DOHH2 (cell line): Measurements from ENCODE around the gene GPC6.

Experiments
- H3F3A ChIP-seq: fragments of 200-600 bp; sonication (generic), shearing (Covaris generic); 2 replicates; pipeline ENCODE4 v1.6.0; 2016; ENCODE audit warnings: antibody characterized with exemption, mild to moderate bottlenecking; ENCODE audit not compliant: control insufficient read depth, insufficient read depth
- H3K27ac ChIP-seq: fragments of 200-600 bp; sonication (generic); 2 replicates; pipeline ENCODE4 v1.5.1; 2014; ENCODE audit warnings: low read depth, mild to moderate bottlenecking, low read length, moderate library complexity
- H3K27me3 ChIP-seq: fragments of 200-600 bp; sonication (generic); 2 replicates; pipeline ENCODE4 v1.6.1; 2014; ENCODE audit warnings: mild to moderate bottlenecking, low read length, mixed read lengths; ENCODE audit not compliant: control insufficient read depth
- H3K36me3 ChIP-seq: fragments of 200-600 bp; sonication (generic); 2 replicates; pipeline ENCODE4 v1.6.1; 2014; ENCODE audit warnings: mild to moderate bottlenecking, low read length, moderate library complexity, mixed read lengths; ENCODE audit not compliant: control insufficient read depth
- H3K4me1 ChIP-seq: fragments of 200-600 bp; sonication (generic); 2 replicates; pipeline ENCODE4 v1.6.1; 2014; ENCODE audit warnings: mild to moderate bottlenecking, low read length, mixed read lengths; ENCODE audit not compliant: control insufficient read depth
- H3K4me2 ChIP-seq: fragments of 200-600 bp; sonication (generic); 2 replicates; pipeline ENCODE4 v1.6.0; 2014; ENCODE audit warnings: mild to moderate bottlenecking, low read length, moderate library complexity
- H3K4me3 ChIP-seq: fragments of 200-600 bp; sonication (generic); 2 replicates; pipeline ENCODE4 v1.5.1; 2014; ENCODE audit warnings: mild to moderate bottlenecking, low read length, mixed read lengths
- H3K79me2 ChIP-seq: fragments of 200-600 bp; sonication (generic); 2 replicates; pipeline ENCODE4 v1.6.1; 2014; ENCODE audit warnings: mild to moderate bottlenecking, low read length, mixed read lengths; ENCODE audit not compliant: control insufficient read depth
- H3K9me2 ChIP-seq: fragments of 200-600 bp; sonication (generic); replicated peaks from 2 replicates; pipeline ENCODE4 v1.6.1; 2014; ENCODE audit warnings: mild to moderate bottlenecking, low read length, mixed read lengths; ENCODE audit not compliant: control insufficient read depth
- H3K9me3 ChIP-seq: fragments of 200-600 bp; sonication (generic); 2 replicates; pipeline ENCODE4 v1.6.1; 2014; ENCODE audit warnings: antibody characterized with exemption, low read length, mixed read lengths; ENCODE audit not compliant: control insufficient read depth, insufficient read depth
- H4K20me1 ChIP-seq: fragments of 200-600 bp; sonication (generic); 2 replicates; pipeline ENCODE4 v1.6.0; 2014; ENCODE audit warnings: low read depth, mild to moderate bottlenecking, antibody characterized with exemption, low read length, moderate library complexity; ENCODE audit not compliant: control insufficient read depth, insufficient read depth
- EZH2phosphoT487 ChIP-seq: fragments of 200-600 bp; sonication (generic); IDR thresholded peaks from 2 replicates; pipeline ENCODE4 v1.6.1; 2017; ENCODE audit warnings: borderline replicate concordance, mild to moderate bottlenecking, antibody characterized with exemption, low read length, moderate library complexity, mixed read lengths
- TF ChIP-seq, protein P1 (sequence below): fragments of 200-600 bp; sonication (generic); IDR thresholded peaks from one replicate; pipeline ENCODE4 v1.5.1; 2014; ENCODE audit warnings: antibody characterized with exemption, mild to moderate bottlenecking, low read depth, low read length; ENCODE audit not compliant: poor library complexity, severe bottlenecking

GPC6 gene

DNA sequence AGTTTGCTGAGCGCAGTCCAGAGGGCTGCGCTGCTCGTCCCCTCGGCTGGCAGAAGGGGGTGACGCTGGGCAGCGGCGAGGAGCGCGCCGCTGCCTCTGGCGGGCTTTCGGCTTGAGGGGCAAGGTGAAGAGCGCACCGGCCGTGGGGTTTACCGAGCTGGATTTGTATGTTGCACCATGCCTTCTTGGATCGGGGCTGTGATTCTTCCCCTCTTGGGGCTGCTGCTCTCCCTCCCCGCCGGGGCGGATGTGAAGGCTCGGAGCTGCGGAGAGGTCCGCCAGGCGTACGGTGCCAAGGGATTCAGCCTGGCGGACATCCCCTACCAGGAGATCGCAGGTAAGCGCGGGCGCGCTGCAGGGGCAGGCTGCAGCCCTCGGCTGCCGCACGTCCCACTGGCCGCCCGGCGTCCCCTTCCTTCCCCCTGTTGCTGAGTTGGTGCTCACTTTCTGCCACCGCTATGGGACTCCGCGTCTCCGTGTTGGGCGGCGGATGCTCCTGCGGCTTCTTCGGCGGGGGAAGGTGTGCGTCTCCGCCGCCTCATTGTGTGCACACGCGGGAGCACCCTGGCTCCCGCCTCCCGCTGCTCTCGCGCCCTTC is 772 bp downstream of the GPC6 start:
- TF ChIP-seq EZH2phosphoT487 = no peak
- TF ChIP-seq, protein P1, sequence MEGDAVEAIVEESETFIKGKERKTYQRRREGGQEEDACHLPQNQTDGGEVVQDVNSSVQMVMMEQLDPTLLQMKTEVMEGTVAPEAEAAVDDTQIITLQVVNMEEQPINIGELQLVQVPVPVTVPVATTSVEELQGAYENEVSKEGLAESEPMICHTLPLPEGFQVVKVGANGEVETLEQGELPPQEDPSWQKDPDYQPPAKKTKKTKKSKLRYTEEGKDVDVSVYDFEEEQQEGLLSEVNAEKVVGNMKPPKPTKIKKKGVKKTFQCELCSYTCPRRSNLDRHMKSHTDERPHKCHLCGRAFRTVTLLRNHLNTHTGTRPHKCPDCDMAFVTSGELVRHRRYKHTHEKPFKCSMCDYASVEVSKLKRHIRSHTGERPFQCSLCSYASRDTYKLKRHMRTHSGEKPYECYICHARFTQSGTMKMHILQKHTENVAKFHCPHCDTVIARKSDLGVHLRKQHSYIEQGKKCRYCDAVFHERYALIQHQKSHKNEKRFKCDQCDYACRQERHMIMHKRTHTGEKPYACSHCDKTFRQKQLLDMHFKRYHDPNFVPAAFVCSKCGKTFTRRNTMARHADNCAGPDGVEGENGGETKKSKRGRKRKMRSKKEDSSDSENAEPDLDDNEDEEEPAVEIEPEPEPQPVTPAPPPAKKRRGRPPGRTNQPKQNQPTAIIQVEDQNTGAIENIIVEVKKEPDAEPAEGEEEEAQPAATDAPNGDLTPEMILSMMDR = no peak
- Histone ChIP-seq H3F3A (no peaks in the 10 kb centered on the region), H3K4me3 (no peak overlapping the region), H3K9me3 (peaks cover 9% of the 10 kb centered on the region; the same call in 1 of the 2 replicates), H3K27ac (no peak overlapping the region), H4K20me1 (no peaks in the 10 kb centered on the region), H3K36me3 (no peaks in the 10 kb centered on the region), H3K27me3 (no peaks in the 10 kb centered on the region), H3K4me1 (no peaks in the 10 kb centered on the region), H3K9me2 (no peaks in the 10 kb centered on the region), H3K4me2 (no peak overlapping the region), H3K79me2 (no peaks in the 10 kb centered on the region)

DNA sequence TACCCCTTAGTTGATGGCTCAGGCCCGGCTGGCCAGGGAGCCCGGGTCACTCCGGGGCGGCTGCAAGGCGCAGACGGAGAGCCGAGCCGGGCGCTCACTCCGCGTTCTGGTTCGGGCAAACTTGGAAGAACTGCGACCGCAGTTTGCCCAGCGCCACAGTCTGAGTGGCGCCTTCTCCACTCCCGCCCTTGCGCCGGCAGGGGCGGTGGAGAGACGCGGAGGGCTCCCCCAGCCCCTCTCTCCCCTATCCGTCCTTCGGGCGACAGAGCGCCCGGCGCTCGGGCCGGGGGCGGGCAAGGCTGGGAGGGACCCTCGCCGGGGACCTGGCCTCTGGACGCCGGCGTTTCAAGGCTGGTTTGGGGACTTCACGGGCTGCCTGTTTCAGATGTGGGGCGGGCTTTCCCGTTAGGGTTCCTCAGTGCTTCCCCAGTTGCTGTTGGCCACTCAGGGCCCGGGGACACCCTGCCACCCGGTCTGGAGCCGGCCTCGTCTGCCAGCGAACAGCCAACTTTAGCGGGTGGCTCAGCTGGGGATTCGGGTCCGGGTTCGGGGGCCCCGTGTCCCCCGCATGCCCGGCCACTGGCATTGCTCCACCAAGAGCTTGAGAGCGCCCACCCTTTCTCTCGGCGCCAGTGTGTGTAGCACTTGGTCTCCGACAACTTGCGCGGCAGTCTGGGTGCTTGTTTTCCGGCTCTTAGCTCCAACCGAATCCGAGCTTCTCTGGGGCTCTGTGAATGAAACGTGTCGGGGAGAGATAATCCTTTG is 1.5 kb downstream of the GPC6 start:
- Histone ChIP-seq H3F3A (no peaks in the 10 kb centered on the region), H3K79me2 (no peaks in the 10 kb centered on the region), H3K9me2 (no peaks in the 10 kb centered on the region), H3K27ac (no peak overlapping the region), H3K4me2 (no peak overlapping the region), H3K4me3 (no peak overlapping the region), H3K4me1 (no peaks in the 10 kb centered on the region), H4K20me1 (no peaks in the 10 kb centered on the region), H3K27me3 (no peaks in the 10 kb centered on the region), H3K36me3 (no peaks in the 10 kb centered on the region), H3K9me3 (peaks cover 9% of the 10 kb centered on the region; the same call in 1 of the 2 replicates)
- no peak for TF ChIP-seq EZH2phosphoT487
- TF ChIP-seq, protein P1 = no peak

DNA sequence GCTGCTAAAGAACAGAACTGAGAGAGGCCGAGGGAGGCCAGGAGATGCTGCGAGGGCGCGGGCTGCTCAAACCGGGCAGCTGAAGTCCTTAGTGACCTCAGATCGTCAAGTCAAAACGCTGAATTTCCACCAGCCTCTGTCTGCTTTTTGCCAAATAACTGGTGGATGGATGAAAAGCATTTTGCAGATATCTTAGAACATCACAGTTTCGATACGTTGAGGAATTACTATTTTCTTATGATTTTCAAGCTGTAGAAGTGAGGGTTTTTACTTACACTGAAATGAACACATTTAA is 2.0 kb downstream of the GPC6 start:
- peaks cover 9% of the 10 kb centered on the region; the same call in 1 of the 2 replicates for H3K9me3 ChIP-seq
- H3K27ac ChIP-seq = no peak overlapping the region
- H4K20me1 ChIP-seq = no peaks in the 10 kb centered on the region
- no peaks in the 10 kb centered on the region for H3F3A ChIP-seq
- TF ChIP-seq EZH2phosphoT487 = no peak
- TF ChIP-seq, protein P1 = no peak
- H3K4me2 ChIP-seq = no peak overlapping the region
- no peaks in the 10 kb centered on the region for H3K36me3 ChIP-seq
- H3K4me1 ChIP-seq = no peaks in the 10 kb centered on the region
- no peaks in the 10 kb centered on the region for H3K27me3 ChIP-seq
- no peaks in the 10 kb centered on the region for H3K9me2 ChIP-seq
- no peak overlapping the region for H3K4me3 ChIP-seq
- H3K79me2 ChIP-seq = no peaks in the 10 kb centered on the region
